H9 (cell line): ENCODE results near the gene LMTK2. TPM values are rescaled to one million over a fixed set of nuclear protein-coding genes. Genes with fewer than 3 reads are reported as not detected.

ENCODE experiments used
- DNase-seq: peaks from one replicate; pipeline ENCODE4 v3.0.0-alpha.2; 2017
- H2AFZ ChIP-seq: one replicate; pipeline ENCODE4 v1.6.1; 2013; ENCODE audit warnings: mild to moderate bottlenecking, low read length, control low read depth, moderate library complexity
- H2AK5ac ChIP-seq: 2 replicates; pipeline ENCODE4 v1.6.1; 2013; ENCODE audit warnings: low read length, control low read depth, mixed read lengths; ENCODE audit not compliant: insufficient read length
- H2BK120ac ChIP-seq: one replicate; pipeline ENCODE4 v1.6.1; 2013; ENCODE audit warnings: low read depth, mild to moderate bottlenecking, low read length, control low read depth, inconsistent platforms; ENCODE audit not compliant: poor library complexity, severe bottlenecking
- H2BK12ac ChIP-seq: 2 replicates; pipeline ENCODE4 v1.6.1; 2013; ENCODE audit warnings: low read length, control low read depth, mixed read lengths, low read depth; ENCODE audit not compliant: insufficient read length
- H2BK15ac ChIP-seq: 2 replicates; pipeline ENCODE4 v1.6.1; 2013; ENCODE audit warnings: low read depth, low read length, control low read depth
- H2BK20ac ChIP-seq: one replicate; pipeline ENCODE4 v1.6.1; 2013; ENCODE audit warnings: low read depth, mild to moderate bottlenecking, low read length, control low read depth, inconsistent platforms; ENCODE audit not compliant: poor library complexity, severe bottlenecking
- H2BK5ac ChIP-seq: 2 replicates; pipeline ENCODE4 v1.6.1; 2013; ENCODE audit warnings: low read length, control low read depth, mixed read lengths; ENCODE audit not compliant: insufficient read length
- H3K14ac ChIP-seq: 2 replicates; pipeline ENCODE4 v1.6.1; 2013; ENCODE audit warnings: low read length, control low read depth; ENCODE audit not compliant: insufficient read depth
- H3K18ac ChIP-seq: 2 replicates; pipeline ENCODE4 v1.6.1; 2013; ENCODE audit warnings: low read depth, mild to moderate bottlenecking, mixed read lengths, low read length, control low read depth; ENCODE audit not compliant: insufficient read length
- H3K23ac ChIP-seq: 2 replicates; pipeline ENCODE4 v1.6.1; 2013; ENCODE audit warnings: low read length, control low read depth, mixed read lengths, low read depth; ENCODE audit not compliant: insufficient read length
- H3K23me2 ChIP-seq: 2 replicates; pipeline ENCODE4 v1.6.1; 2013; ENCODE audit warnings: low read depth, mild to moderate bottlenecking, mixed read lengths, low read length, control low read depth; ENCODE audit not compliant: insufficient read length, poor library complexity, severe bottlenecking
- H3K27ac ChIP-seq: 2 replicates; pipeline ENCODE4 v1.5.1; 2013; ENCODE audit warnings: low read length, control low read depth, mixed read lengths, low read depth; ENCODE audit not compliant: insufficient read length
- H3K27me3 ChIP-seq: 2 replicates; pipeline ENCODE4 v1.6.1; 2013; ENCODE audit warnings: low read length, control low read depth, inconsistent platforms; ENCODE audit not compliant: insufficient read depth
- H3K4ac ChIP-seq: 2 replicates; pipeline ENCODE4 v1.6.1; 2013; ENCODE audit warnings: low read depth, mild to moderate bottlenecking, control low read depth, inconsistent platforms, low read length, moderate library complexity
- H3K4me1 ChIP-seq: 2 replicates; pipeline ENCODE4 v1.6.1; 2013; ENCODE audit warnings: low read length, control low read depth, inconsistent platforms; ENCODE audit not compliant: insufficient read depth
- H3K4me2 ChIP-seq: 2 replicates; pipeline ENCODE4 v1.6.1; 2013; ENCODE audit warnings: low read length, control low read depth, mixed read lengths; ENCODE audit not compliant: insufficient read length, insufficient read depth
- H3K56ac ChIP-seq: 2 replicates; pipeline ENCODE4 v1.6.1; 2013; ENCODE audit warnings: low read depth, mild to moderate bottlenecking, mixed read lengths, low read length, control low read depth; ENCODE audit not compliant: insufficient read length
- H3K79me1 ChIP-seq: 2 replicates; pipeline ENCODE4 v1.6.1; 2013; ENCODE audit warnings: low read depth, mild to moderate bottlenecking, moderate library complexity, low read length, control low read depth, inconsistent platforms; ENCODE audit not compliant: insufficient read depth, poor library complexity, severe bottlenecking
- H3K79me2 ChIP-seq: 2 replicates; pipeline ENCODE4 v1.6.1; 2013; ENCODE audit warnings: low read length, control low read depth, inconsistent platforms; ENCODE audit not compliant: insufficient read depth
- H3K9ac ChIP-seq: 2 replicates; pipeline ENCODE4 v1.6.1; 2013; ENCODE audit warnings: low read length, control low read depth, mixed read lengths; ENCODE audit not compliant: insufficient read length; ENCODE audit errors: extremely low read depth
- H3K9me3 ChIP-seq: one replicate; pipeline ENCODE4 v1.6.1; 2013; ENCODE audit warnings: low read depth, low read length, inconsistent platforms; ENCODE audit not compliant: control insufficient read depth
- H3T11ph ChIP-seq: one replicate; pipeline ENCODE4 v1.6.1; 2013; ENCODE audit warnings: mild to moderate bottlenecking, low read length, control low read depth, inconsistent platforms
- H4K20me1 ChIP-seq: one replicate; pipeline ENCODE4 v1.6.1; 2013; ENCODE audit not compliant: control insufficient read depth, insufficient read length, insufficient read depth
- H4K5ac ChIP-seq: 2 replicates; pipeline ENCODE4 v1.6.1; 2013; ENCODE audit warnings: low read depth, mild to moderate bottlenecking, mixed read lengths, low read length, control low read depth; ENCODE audit not compliant: insufficient read length
- H4K8ac ChIP-seq: replicated peaks from 2 replicates; pipeline ENCODE4 v1.6.1; 2013; ENCODE audit warnings: low read length, control low read depth, mixed read lengths, low read depth; ENCODE audit not compliant: insufficient read length
- H4K91ac ChIP-seq: 2 replicates; pipeline ENCODE4 v1.6.1; 2013; ENCODE audit warnings: low read depth, mild to moderate bottlenecking, moderate library complexity, mixed read lengths, low read length, control low read depth; ENCODE audit not compliant: insufficient read length
- H3K27ac Mint-ChIP-seq, 3 experiments: 2 replicates in 2 of 3; 3 replicates in 1 of 3; pipeline ENCODE4 v1.8.0; 2020 to 2021; ENCODE audit warnings: mixed read lengths in 3 of 3, mild to moderate bottlenecking in 1 of 3, moderate library complexity in 1 of 3
- H3K27me3 Mint-ChIP-seq: 2 replicates; pipeline ENCODE4 v1.8.0; 2021; ENCODE audit warnings: low read depth, mild to moderate bottlenecking, moderate library complexity, mixed read lengths
- H3K36me3 Mint-ChIP-seq, 3 experiments: 2 replicates in 2 of 3; 3 replicates in 1 of 3; pipeline ENCODE4 v1.8.0; 2020 to 2021; ENCODE audit warnings: low read depth in 3 of 3, mixed read lengths in 3 of 3; ENCODE audit not compliant: insufficient read depth in 1 of 3
- H3K4me1 Mint-ChIP-seq, 2 experiments: 2 replicates each; pipeline ENCODE4 v1.8.0; 2020; ENCODE audit warnings: mixed read lengths in 2 of 2
- H3K4me3 Mint-ChIP-seq, 2 experiments: 2 replicates in 1 of 2; 3 replicates in 1 of 2; pipeline ENCODE4 v1.8.0; 2020 to 2021; ENCODE audit warnings: mild to moderate bottlenecking in 2 of 2, mixed read lengths in 2 of 2, moderate library complexity in 1 of 2
- H3K9me3 Mint-ChIP-seq, 2 experiments: 2 replicates in 1 of 2; 3 replicates in 1 of 2; pipeline ENCODE4 v1.8.0; 2020; ENCODE audit warnings: mild to moderate bottlenecking in 2 of 2, mixed read lengths in 2 of 2, moderate library complexity in 1 of 2
- WGBS: extraction: QIAGEN DNeasy Blood & Tissue Kit; methylation state at CpG from one replicate; pipeline ENCODE4 v1.1.7; 2013; ENCODE audit warnings: missing lambda C conversion rate, low lambda C conversion rate, mixed read lengths; ENCODE audit not compliant: insufficient read length; ENCODE audit errors: extremely low coverage; 5-methylcytosine and 5-hydroxymethylcytosine counted together
- total RNA-seq: library from RNA; stranded (reverse); gene quantifications from 2 replicates; pipeline ENCODE4 v1.2.1, GENCODE V29; 2021
- TF ChIP-seq, protein P1 (sequence below): fragments of 200-600 bp; sonication (generic); conservative IDR thresholded peaks from 3 replicates; pipeline ENCODE4 v1.8.0; 2021; ENCODE audit warnings: antibody characterized with exemption, mild to moderate bottlenecking

The LMTK2 gene
- total RNA-seq, 1 experiment from 2014 or later: 24.9 TPM

DNA sequence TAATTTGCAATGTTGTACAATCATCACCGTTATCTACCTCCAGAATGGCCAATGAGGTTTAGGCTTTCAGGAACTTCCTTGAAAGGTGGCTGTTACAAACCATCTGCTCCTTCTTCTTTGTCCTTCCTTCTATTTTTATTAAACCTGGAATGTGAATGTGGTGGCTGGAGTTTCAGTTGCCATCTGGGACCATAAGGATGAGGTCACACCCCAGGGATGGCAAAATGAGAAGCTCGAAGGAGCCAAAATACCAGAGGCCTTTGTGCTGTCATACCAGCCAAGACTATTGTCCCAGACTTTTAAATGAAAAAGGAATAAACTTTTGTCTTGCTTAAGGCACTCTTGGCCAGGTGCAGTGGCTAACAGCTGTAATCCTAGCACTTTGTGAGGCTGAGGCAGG is 30.9 kb upstream of the LMTK2 start:
- Histone ChIP-seq H3K27ac (no peak overlapping the region), H3K27me3 (no peaks in the 10 kb centered on the region), H3K79me2 (no peaks in the 10 kb centered on the region), H3T11ph (no peak overlapping the region), H2AFZ (no peak overlapping the region), H4K5ac (no peak overlapping the region), H2BK12ac (no peak overlapping the region), H3K4ac (no peak overlapping the region), H3K56ac (no peak overlapping the region), H4K91ac (no peak overlapping the region), H3K14ac (no peak overlapping the region), H2AK5ac (no peak overlapping the region), H2BK15ac (no peak overlapping the region), H4K8ac (no peak overlapping the region), H3K23me2 (no peaks in the 10 kb centered on the region), H3K18ac (no peak overlapping the region), H3K4me2 (no peak overlapping the region), H2BK5ac (no peak overlapping the region), H3K79me1 (no peaks in the 10 kb centered on the region), H2BK20ac (no peak overlapping the region), H3K4me1 (no peaks in the 10 kb centered on the region), H3K23ac (no peak overlapping the region), H2BK120ac (no peak overlapping the region), H3K9me3 (no peaks in the 10 kb centered on the region), H3K9ac (no peak overlapping the region), H4K20me1 (no peaks in the 10 kb centered on the region)
- Mint-ChIP-seq H3K27ac (no peak overlapping the region), H3K4me1 (peaks cover 7% of the 10 kb centered on the region in 2 experiments), H3K36me3 (peaks cover 0 to 3% (median 0%) of the 10 kb centered on the region in 3 experiments; a peak in 1 of 7 replicates), H3K9me3 (peaks cover 3 to 9% of the 10 kb centered on the region in 2 experiments; a peak in 2 of 5 replicates), H3K27me3 (no peaks in the 10 kb centered on the region), H3K4me3 (no peak overlapping the region)
- WGBS: no CpG with 5 or more reads among the region's 2 CpGs
- no peak for DNase-seq
- TF ChIP-seq, protein P1, sequence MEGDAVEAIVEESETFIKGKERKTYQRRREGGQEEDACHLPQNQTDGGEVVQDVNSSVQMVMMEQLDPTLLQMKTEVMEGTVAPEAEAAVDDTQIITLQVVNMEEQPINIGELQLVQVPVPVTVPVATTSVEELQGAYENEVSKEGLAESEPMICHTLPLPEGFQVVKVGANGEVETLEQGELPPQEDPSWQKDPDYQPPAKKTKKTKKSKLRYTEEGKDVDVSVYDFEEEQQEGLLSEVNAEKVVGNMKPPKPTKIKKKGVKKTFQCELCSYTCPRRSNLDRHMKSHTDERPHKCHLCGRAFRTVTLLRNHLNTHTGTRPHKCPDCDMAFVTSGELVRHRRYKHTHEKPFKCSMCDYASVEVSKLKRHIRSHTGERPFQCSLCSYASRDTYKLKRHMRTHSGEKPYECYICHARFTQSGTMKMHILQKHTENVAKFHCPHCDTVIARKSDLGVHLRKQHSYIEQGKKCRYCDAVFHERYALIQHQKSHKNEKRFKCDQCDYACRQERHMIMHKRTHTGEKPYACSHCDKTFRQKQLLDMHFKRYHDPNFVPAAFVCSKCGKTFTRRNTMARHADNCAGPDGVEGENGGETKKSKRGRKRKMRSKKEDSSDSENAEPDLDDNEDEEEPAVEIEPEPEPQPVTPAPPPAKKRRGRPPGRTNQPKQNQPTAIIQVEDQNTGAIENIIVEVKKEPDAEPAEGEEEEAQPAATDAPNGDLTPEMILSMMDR: no peak
